Liver (tissue), 9 donors: ENCODE measurements around the gene MEIS2. TPM values are rescaled to one million over a fixed set of nuclear protein-coding genes. Genes with fewer than 3 reads are reported as not detected.
A peak's percentile ranks its signal among the peaks of the same experiment; 100 is the strongest.

Experiments
- DNase-seq: peaks from one replicate; pipeline ENCODE4 v3.0.0-alpha.2; 2017; ENCODE audit warnings: low spot score
- H3K27ac ChIP-seq, 2 donors: one replicate each; pipeline ENCODE4 v1.7.0; 2013; ENCODE audit warnings: inconsistent platforms in 2 of 2, low read length in 2 of 2, control low read depth in 1 of 2, low read depth in 1 of 2, mild to moderate bottlenecking in 1 of 2
- H3K27me3 ChIP-seq, 4 donors: one replicate each; pipeline versions ENCODE4 v1.6.1 to v1.7.0; 2013; ENCODE audit warnings: low read length in 3 of 4, inconsistent platforms in 1 of 4, mild to moderate bottlenecking in 1 of 4, moderate library complexity in 1 of 4; ENCODE audit not compliant: control insufficient read depth in 4 of 4, insufficient read depth in 4 of 4
- H3K36me3 ChIP-seq, 4 donors: one replicate each; pipeline versions ENCODE4 v1.6.1 to v1.7.0; 2013; ENCODE audit warnings: low read length in 3 of 4, mild to moderate bottlenecking in 3 of 4, low read depth in 1 of 4, moderate library complexity in 1 of 4; ENCODE audit not compliant: control insufficient read depth in 4 of 4, insufficient read depth in 3 of 4
- H3K4me1 ChIP-seq, 4 donors: one replicate each; pipeline versions ENCODE4 v1.6.1 to v1.7.0; 2013; ENCODE audit warnings: low read length in 3 of 4, mild to moderate bottlenecking in 3 of 4, moderate library complexity in 1 of 4; ENCODE audit not compliant: control insufficient read depth in 4 of 4, insufficient read depth in 4 of 4
- H3K4me3 ChIP-seq, 3 donors: one replicate each; pipeline versions ENCODE4 v1.6.1 to v1.7.0; 2013; ENCODE audit warnings: low read length in 3 of 3, control low read depth in 1 of 3, low read depth in 1 of 3, mild to moderate bottlenecking in 1 of 3
- H3K9ac ChIP-seq, 2 donors: one replicate each; pipeline ENCODE4 v1.7.0; 2013; ENCODE audit warnings: low read length in 2 of 2, mild to moderate bottlenecking in 2 of 2, moderate library complexity in 2 of 2, control low read depth in 1 of 2, low read depth in 1 of 2
- H3K9me3 ChIP-seq, 4 donors: one replicate each; pipeline versions ENCODE4 v1.6.1 to v1.7.0; 2013; ENCODE audit warnings: low read length in 3 of 4; ENCODE audit not compliant: control insufficient read depth in 4 of 4
- EGR1 ChIP-seq, 2 donors: IDR thresholded peaks; 2 replicates each; pipeline ENCODE4 v1.6.1; 2016 to 2018; ENCODE audit warnings: antibody characterized with exemption in 2 of 2, low read depth in 2 of 2
- FOXA1 ChIP-seq: IDR thresholded peaks from 2 replicates; pipeline ENCODE4 v1.6.1; 2016; ENCODE audit warnings: antibody characterized with exemption
- FOXA2 ChIP-seq: IDR thresholded peaks from 2 replicates; pipeline ENCODE4 v1.6.1; 2016; ENCODE audit warnings: antibody characterized with exemption
- GABPA ChIP-seq, 2 donors: IDR thresholded peaks in 1 of 2; conservative IDR thresholded peaks in 1 of 2; 2 replicates each; pipeline ENCODE4 v1.6.1; 2016; ENCODE audit warnings: antibody characterized with exemption in 2 of 2, mild to moderate bottlenecking in 1 of 2, moderate library complexity in 1 of 2
- HNF4A ChIP-seq, 2 donors: conservative IDR thresholded peaks; 2 replicates each; pipeline ENCODE4 v1.6.1; 2016; ENCODE audit warnings: antibody characterized with exemption in 2 of 2, mild to moderate bottlenecking in 2 of 2
- HNF4G ChIP-seq: IDR thresholded peaks from 2 replicates; pipeline ENCODE4 v1.6.1; 2016; ENCODE audit warnings: antibody characterized with exemption
- JUND ChIP-seq, 2 donors: IDR thresholded peaks; 2 replicates each; pipeline ENCODE4 v1.6.1; 2016; ENCODE audit warnings: antibody characterized with exemption in 2 of 2
- NR2F2 ChIP-seq: IDR thresholded peaks from 2 replicates; pipeline ENCODE4 v1.6.1; 2016; ENCODE audit warnings: antibody characterized with exemption
- RAD21 ChIP-seq, 2 donors: IDR thresholded peaks; 2 replicates each; pipeline ENCODE4 v1.6.1; 2016; ENCODE audit warnings: antibody characterized with exemption in 2 of 2, mild to moderate bottlenecking in 2 of 2
- RXRA ChIP-seq, 2 donors: IDR thresholded peaks; 2 replicates each; pipeline ENCODE4 v1.6.1; 2017 to 2018; ENCODE audit warnings: antibody characterized with exemption in 2 of 2, mild to moderate bottlenecking in 1 of 2
- SP1 ChIP-seq: IDR thresholded peaks from 2 replicates; pipeline ENCODE4 v1.6.1; 2018; ENCODE audit warnings: antibody characterized with exemption, mild to moderate bottlenecking
- TAF1 ChIP-seq: conservative IDR thresholded peaks from 2 replicates; pipeline ENCODE4 v1.6.1; 2016; ENCODE audit warnings: antibody characterized with exemption, mild to moderate bottlenecking
- YY1 ChIP-seq: IDR thresholded peaks from 2 replicates; pipeline ENCODE4 v1.6.1; 2016; ENCODE audit warnings: antibody characterized with exemption, mild to moderate bottlenecking
- whole genome bisulfite sequencing: extraction: QIAGEN DNeasy Blood & Tissue Kit; methylation state at CpG from one replicate; pipeline ENCODE4 v1.1.7; 2013; 5-methylcytosine and 5-hydroxymethylcytosine counted together
- polyA plus RNA-seq, 2 donors: library from polyadenylated mRNA; stranded (reverse) in 1 of 2; unstranded in 1 of 2; fragments of 200-250 nt in 1 of 2; fragments of >200 nt in 1 of 2; fragmentation: Nextera tagmentation in 1 of 2; extraction: Ambion mirVana in 1 of 2; gene quantifications; one replicate each; pipeline versions ENCODE4 v1.2.1 to v1.2.3, GENCODE V29; 2013 to 2015
- total RNA-seq, 2 donors: library from RNA; depleted of rRNA; stranded (reverse); fragments of >200 nt; gene quantifications; one replicate each; pipeline ENCODE4 v1.2.3, GENCODE V29; 2014
- TF ChIP-seq, protein P1 (sequence below): fragments of 150-350 bp; IDR thresholded peaks from 2 replicates; pipeline ENCODE4 v1.5.1; 2017; ENCODE audit warnings: improper control_type of control experiment, low read depth, low read length; ENCODE audit not compliant: missing input control
- TF ChIP-seq, protein P2 (sequence below): IDR thresholded peaks from 2 replicates; pipeline ENCODE4 v1.6.1; 2016; ENCODE audit warnings: antibody characterized with exemption, mild to moderate bottlenecking
- TF ChIP-seq, protein P3 (sequence below): IDR thresholded peaks from 2 replicates; pipeline ENCODE4 v1.6.1; 2016; ENCODE audit warnings: antibody characterized with exemption
- TF ChIP-seq, protein P4 (sequence below): IDR thresholded peaks from 2 replicates; pipeline ENCODE4 v1.6.1; 2016; ENCODE audit warnings: antibody characterized with exemption
- TF ChIP-seq, protein P5 (sequence below): IDR thresholded peaks from 2 replicates; pipeline ENCODE4 v1.6.1; 2016; ENCODE audit warnings: antibody characterized with exemption
- donor health status: healthy.
- donor health status: healthy.
- donor health status: healthy.
- donor health status: healthy.
- donor health status: healthy.

MEIS2 gene
- total and polyA plus RNA-seq, 4 donors, result 3.9 to 12.6 (median 7.6) TPM

DNA sequence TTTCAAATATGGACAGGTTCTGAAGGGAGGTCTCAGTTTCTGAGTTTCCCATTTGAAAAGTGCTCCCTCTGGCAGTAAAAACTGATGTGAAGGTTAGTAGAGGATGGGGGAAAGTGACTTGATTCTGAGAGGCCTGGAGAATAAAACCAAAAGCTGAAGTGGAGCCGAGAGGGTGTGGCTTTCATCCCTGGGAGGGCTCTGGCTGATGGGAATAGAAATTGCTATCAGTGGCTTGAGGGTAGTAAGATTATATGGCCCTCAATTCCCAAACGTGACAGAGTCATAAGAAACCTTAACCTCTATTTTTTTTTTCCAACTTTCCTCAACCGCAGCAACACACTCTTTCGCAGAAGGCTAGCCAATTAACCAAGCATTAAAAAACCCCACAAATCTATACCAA lies 185.9 kb downstream of the MEIS2 start:
- Histone ChIP-seq H3K36me3 (no peaks in the 10 kb centered on the region), H3K4me1 (peaks cover 2 to 30% (median 25%) of the 10 kb centered on the region in 4 donors), H3K9ac (no peak overlapping the region), H3K27ac (peak overlapping the region in 1 of 2 donors; percentile 42), H3K27me3 (no peaks in the 10 kb centered on the region), H3K4me3 (no peak overlapping the region), H3K9me3 (no peaks in the 10 kb centered on the region)
- WGBS, result 68% methylated on average over 4 of the region's 4 CpGs
- DNase-seq, result no peak
- TF ChIP-seq NR2F2 (no peak), HNF4A (conservative IDR thresholded peaks at IDR 0.05) (no peak), SP1 (no peak), RAD21 (IDR thresholded peaks at IDR 0.05) (no peak), JUND (IDR thresholded peaks at IDR 0.05) (no peak), YY1 (no peak), TAF1 (no peak), FOXA2 (no peak), FOXA1 (no peak), GABPA (IDR thresholded peaks at IDR 0.05 in 1 of 2, conservative IDR thresholded peaks at IDR 0.05 in 1 of 2) (no peak), HNF4G (no peak), RXRA (IDR thresholded peaks at IDR 0.05) (no peak), EGR1 (IDR thresholded peaks at IDR 0.05; ENCODE audit: low read depth in 2 of 2) (no peak)
- TF ChIP-seq, protein P1, sequence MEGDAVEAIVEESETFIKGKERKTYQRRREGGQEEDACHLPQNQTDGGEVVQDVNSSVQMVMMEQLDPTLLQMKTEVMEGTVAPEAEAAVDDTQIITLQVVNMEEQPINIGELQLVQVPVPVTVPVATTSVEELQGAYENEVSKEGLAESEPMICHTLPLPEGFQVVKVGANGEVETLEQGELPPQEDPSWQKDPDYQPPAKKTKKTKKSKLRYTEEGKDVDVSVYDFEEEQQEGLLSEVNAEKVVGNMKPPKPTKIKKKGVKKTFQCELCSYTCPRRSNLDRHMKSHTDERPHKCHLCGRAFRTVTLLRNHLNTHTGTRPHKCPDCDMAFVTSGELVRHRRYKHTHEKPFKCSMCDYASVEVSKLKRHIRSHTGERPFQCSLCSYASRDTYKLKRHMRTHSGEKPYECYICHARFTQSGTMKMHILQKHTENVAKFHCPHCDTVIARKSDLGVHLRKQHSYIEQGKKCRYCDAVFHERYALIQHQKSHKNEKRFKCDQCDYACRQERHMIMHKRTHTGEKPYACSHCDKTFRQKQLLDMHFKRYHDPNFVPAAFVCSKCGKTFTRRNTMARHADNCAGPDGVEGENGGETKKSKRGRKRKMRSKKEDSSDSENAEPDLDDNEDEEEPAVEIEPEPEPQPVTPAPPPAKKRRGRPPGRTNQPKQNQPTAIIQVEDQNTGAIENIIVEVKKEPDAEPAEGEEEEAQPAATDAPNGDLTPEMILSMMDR, result no peak
- TF ChIP-seq, protein P2, sequence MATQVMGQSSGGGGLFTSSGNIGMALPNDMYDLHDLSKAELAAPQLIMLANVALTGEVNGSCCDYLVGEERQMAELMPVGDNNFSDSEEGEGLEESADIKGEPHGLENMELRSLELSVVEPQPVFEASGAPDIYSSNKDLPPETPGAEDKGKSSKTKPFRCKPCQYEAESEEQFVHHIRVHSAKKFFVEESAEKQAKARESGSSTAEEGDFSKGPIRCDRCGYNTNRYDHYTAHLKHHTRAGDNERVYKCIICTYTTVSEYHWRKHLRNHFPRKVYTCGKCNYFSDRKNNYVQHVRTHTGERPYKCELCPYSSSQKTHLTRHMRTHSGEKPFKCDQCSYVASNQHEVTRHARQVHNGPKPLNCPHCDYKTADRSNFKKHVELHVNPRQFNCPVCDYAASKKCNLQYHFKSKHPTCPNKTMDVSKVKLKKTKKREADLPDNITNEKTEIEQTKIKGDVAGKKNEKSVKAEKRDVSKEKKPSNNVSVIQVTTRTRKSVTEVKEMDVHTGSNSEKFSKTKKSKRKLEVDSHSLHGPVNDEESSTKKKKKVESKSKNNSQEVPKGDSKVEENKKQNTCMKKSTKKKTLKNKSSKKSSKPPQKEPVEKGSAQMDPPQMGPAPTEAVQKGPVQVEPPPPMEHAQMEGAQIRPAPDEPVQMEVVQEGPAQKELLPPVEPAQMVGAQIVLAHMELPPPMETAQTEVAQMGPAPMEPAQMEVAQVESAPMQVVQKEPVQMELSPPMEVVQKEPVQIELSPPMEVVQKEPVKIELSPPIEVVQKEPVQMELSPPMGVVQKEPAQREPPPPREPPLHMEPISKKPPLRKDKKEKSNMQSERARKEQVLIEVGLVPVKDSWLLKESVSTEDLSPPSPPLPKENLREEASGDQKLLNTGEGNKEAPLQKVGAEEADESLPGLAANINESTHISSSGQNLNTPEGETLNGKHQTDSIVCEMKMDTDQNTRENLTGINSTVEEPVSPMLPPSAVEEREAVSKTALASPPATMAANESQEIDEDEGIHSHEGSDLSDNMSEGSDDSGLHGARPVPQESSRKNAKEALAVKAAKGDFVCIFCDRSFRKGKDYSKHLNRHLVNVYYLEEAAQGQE, result no peak
- TF ChIP-seq, protein P3, sequence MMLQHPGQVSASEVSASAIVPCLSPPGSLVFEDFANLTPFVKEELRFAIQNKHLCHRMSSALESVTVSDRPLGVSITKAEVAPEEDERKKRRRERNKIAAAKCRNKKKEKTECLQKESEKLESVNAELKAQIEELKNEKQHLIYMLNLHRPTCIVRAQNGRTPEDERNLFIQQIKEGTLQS, result no peak
- TF ChIP-seq, protein P4, sequence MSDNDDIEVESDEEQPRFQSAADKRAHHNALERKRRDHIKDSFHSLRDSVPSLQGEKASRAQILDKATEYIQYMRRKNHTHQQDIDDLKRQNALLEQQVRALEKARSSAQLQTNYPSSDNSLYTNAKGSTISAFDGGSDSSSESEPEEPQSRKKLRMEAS, result no peak
- TF ChIP-seq, protein P5, sequence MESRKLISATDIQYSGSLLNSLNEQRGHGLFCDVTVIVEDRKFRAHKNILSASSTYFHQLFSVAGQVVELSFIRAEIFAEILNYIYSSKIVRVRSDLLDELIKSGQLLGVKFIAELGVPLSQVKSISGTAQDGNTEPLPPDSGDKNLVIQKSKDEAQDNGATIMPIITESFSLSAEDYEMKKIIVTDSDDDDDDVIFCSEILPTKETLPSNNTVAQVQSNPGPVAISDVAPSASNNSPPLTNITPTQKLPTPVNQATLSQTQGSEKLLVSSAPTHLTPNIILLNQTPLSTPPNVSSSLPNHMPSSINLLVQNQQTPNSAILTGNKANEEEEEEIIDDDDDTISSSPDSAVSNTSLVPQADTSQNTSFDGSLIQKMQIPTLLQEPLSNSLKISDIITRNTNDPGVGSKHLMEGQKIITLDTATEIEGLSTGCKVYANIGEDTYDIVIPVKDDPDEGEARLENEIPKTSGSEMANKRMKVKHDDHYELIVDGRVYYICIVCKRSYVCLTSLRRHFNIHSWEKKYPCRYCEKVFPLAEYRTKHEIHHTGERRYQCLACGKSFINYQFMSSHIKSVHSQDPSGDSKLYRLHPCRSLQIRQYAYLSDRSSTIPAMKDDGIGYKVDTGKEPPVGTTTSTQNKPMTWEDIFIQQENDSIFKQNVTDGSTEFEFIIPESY, result no peak
